ENCODE data around the gene TDRD9.

DNA sequence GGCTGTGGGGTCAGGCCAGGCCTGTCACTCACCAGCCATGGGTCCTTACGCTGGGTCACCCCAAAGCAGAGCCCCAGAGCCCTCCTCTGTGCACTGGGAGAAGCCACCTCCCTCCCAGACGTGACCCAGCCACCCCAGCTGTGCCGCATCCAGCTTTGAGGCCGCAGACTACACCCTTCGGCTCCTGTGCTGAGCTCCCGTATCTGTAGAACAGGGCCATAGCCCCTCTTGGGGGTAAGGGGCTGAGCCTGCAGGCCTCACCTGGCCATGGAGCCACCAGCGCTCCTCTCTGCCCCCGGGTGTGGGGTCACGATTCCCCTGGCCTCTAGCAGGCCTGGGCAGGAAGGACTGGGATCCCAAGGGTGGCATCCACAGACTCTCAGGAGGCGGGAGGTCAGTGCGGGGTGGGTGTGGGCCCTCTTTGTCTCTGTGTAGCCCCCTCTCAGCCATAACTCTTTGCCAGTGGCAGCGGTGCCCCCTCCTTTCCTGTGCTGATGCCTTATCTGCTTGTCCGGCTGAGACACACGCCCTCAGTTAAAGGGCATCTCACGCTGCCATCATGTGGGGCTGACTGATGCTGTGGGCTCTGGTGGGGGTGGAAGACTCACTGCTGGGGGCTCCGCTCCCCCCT lies 173.5 kb downstream of the TDRD9 start:
- TF ChIP-seq POLR2AphosphoS5 (IDR thresholded peaks at IDR 0.05; ENCODE audit: low read depth, low read length) (no peak), SIN3A (IDR thresholded peaks at IDR 0.05; ENCODE audit: borderline replicate concordance, insufficient read depth, low read length) (no peak), TAF1 (IDR thresholded peaks at IDR 0.05; ENCODE audit: borderline replicate concordance, insufficient read depth, low read length) (no peak), FOXP2 (optimal IDR thresholded peaks at IDR 0.05; ENCODE audit: borderline replicate concordance, extremely low read depth, extremely low read length, insufficient read depth) (no peak)
- TF ChIP-seq, protein P1, sequence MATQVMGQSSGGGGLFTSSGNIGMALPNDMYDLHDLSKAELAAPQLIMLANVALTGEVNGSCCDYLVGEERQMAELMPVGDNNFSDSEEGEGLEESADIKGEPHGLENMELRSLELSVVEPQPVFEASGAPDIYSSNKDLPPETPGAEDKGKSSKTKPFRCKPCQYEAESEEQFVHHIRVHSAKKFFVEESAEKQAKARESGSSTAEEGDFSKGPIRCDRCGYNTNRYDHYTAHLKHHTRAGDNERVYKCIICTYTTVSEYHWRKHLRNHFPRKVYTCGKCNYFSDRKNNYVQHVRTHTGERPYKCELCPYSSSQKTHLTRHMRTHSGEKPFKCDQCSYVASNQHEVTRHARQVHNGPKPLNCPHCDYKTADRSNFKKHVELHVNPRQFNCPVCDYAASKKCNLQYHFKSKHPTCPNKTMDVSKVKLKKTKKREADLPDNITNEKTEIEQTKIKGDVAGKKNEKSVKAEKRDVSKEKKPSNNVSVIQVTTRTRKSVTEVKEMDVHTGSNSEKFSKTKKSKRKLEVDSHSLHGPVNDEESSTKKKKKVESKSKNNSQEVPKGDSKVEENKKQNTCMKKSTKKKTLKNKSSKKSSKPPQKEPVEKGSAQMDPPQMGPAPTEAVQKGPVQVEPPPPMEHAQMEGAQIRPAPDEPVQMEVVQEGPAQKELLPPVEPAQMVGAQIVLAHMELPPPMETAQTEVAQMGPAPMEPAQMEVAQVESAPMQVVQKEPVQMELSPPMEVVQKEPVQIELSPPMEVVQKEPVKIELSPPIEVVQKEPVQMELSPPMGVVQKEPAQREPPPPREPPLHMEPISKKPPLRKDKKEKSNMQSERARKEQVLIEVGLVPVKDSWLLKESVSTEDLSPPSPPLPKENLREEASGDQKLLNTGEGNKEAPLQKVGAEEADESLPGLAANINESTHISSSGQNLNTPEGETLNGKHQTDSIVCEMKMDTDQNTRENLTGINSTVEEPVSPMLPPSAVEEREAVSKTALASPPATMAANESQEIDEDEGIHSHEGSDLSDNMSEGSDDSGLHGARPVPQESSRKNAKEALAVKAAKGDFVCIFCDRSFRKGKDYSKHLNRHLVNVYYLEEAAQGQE (IDR thresholded peaks at IDR 0.05; ENCODE audit: insufficient read depth in 1 of 2, low read depth in 2 of 2, low read length in 2 of 2): no peak
